ENCODE data around the gene NHP2. TPM values are rescaled to one million over a fixed set of nuclear protein-coding genes. Genes with fewer than 3 reads are reported as not detected.

NHP2 gene
- total RNA-seq, 1 experiment from 2014 or later = 221 TPM

- Histone ChIP-seq H3F3A (ENCODE audit: insufficient read depth, low read depth) (no peaks in the 10 kb centered on the region), H3K36me3 (ENCODE audit: low read depth) (no peaks in the 10 kb centered on the region), H3K27me3 (ENCODE audit: insufficient read depth, low read depth) (no peaks in the 10 kb centered on the region; the same call in 1 of the 2 replicates), H3K4me1 (replicated peaks; ENCODE audit: insufficient read depth) (no peaks in the 10 kb centered on the region), H3K79me2 (ENCODE audit: low read depth) (no peaks in the 10 kb centered on the region), H3K9me2 (ENCODE audit: insufficient read depth) (no peaks in the 10 kb centered on the region), H3K9me3 (ENCODE audit: insufficient read depth, low read depth) (no peaks in the 10 kb centered on the region), H2AFZ (no peak overlapping the region), H3K4me2 (no peak overlapping the region), H3K27ac (no peak overlapping the region), H4K20me1 (ENCODE audit: insufficient read depth) (no peaks in the 10 kb centered on the region), H3K4me3 (no peak overlapping the region)
- POLR2A ChIA-PET (ENCODE audit: unreplicated experiment) = no interaction called here
- CTCF ChIA-PET = interaction anchor here (1.6 kb wide), 1 partner anchor 9 kb away, joined by 4 read pairs; the partner anchor contains the start of gene NHP2
- DNase-seq = no peak
- intact Hi-C loops (cut with micrococcal nuclease; ENCODE audit: unreplicated experiment) = loop anchor here (5.0 to 10.0 kb wide), 2 partner anchors 40 to 558 kb away; partner anchors contain the start of genes B4GALT7 and HNRNPAB
- no TSS peak for BruUV-seq (replicated peaks)
- TF ChIP-seq CTCF (conservative IDR thresholded peaks at IDR 0.05) = no peak
- TF ChIP-seq EZH2 (IDR thresholded peaks at IDR 0.05; ENCODE audit: low read depth) = no peak
These were observed 8.8 kb upstream of the NHP2 start for GRCh38 chr5:178162481-178162880.

- Histone ChIP-seq H3K4me2 (no peak overlapping the region), H2AFZ (no peak overlapping the region), H4K20me1 (ENCODE audit: insufficient read depth) (no peaks in the 10 kb centered on the region), H3K79me2 (ENCODE audit: low read depth) (no peaks in the 10 kb centered on the region), H3F3A (ENCODE audit: insufficient read depth, low read depth) (no peaks in the 10 kb centered on the region), H3K4me1 (replicated peaks; ENCODE audit: insufficient read depth) (no peaks in the 10 kb centered on the region), H3K9me3 (ENCODE audit: insufficient read depth, low read depth) (no peaks in the 10 kb centered on the region), H3K36me3 (ENCODE audit: low read depth) (no peaks in the 10 kb centered on the region), H3K27ac (no peak overlapping the region), H3K9me2 (ENCODE audit: insufficient read depth) (no peaks in the 10 kb centered on the region), H3K4me3 (no peak overlapping the region), H3K27me3 (ENCODE audit: insufficient read depth, low read depth) (no peaks in the 10 kb centered on the region; the same call in 1 of the 2 replicates)
- ChIA-PET CTCF (no interaction called here), POLR2A (ENCODE audit: unreplicated experiment) (no interaction called here)
- no TSS peak for BruUV-seq (replicated peaks)
- intact Hi-C loops (cut with micrococcal nuclease; ENCODE audit: unreplicated experiment) = loop anchor here (5.0 to 10.0 kb wide), 2 partner anchors 42 to 555 kb away; partner anchors contain the start of genes B4GALT7 and HNRNPAB
- DNase-seq = no peak
- no peak for TF ChIP-seq EZH2 (IDR thresholded peaks at IDR 0.05; ENCODE audit: low read depth)
- no peak for TF ChIP-seq CTCF (conservative IDR thresholded peaks at IDR 0.05)
These were observed 6.5 kb upstream of the NHP2 start for GRCh38 chr5:178160176-178160575.

- no peak overlapping the region for H3K4me2 ChIP-seq
- H3K4me3 ChIP-seq = no peak overlapping the region
- no peaks in the 10 kb centered on the region for H3K9me2 ChIP-seq (ENCODE audit: insufficient read depth)
- 0 out of 2 replicates have a peak, but pooled peaks cover 5% of the 10 kb centered on the region for H4K20me1 ChIP-seq (ENCODE audit: insufficient read depth)
- intact Hi-C loops (cut with micrococcal nuclease; ENCODE audit: unreplicated experiment) = no loop called here
- CTCF ChIA-PET = interaction anchor here (2.2 kb wide), 1 partner anchor 77 kb away, joined by 5 read pairs; no protein-coding TSS in a partner anchor
- peaks cover 16% of the 10 kb centered on the region; the same call in 1 of the 2 replicates for H3F3A ChIP-seq (ENCODE audit: insufficient read depth, low read depth)
- TF ChIP-seq CTCF (conservative IDR thresholded peaks at IDR 0.05) (no peak), EZH2 (IDR thresholded peaks at IDR 0.05; ENCODE audit: low read depth) (no peak)
- H3K27me3 ChIP-seq (ENCODE audit: insufficient read depth, low read depth) = no peaks in the 10 kb centered on the region
- H3K79me2 ChIP-seq (ENCODE audit: low read depth) = peaks cover 19% of the 10 kb centered on the region
- DNase-seq = no peak
- no peaks in the 10 kb centered on the region for H3K9me3 ChIP-seq (ENCODE audit: insufficient read depth, low read depth)
- POLR2A ChIA-PET (ENCODE audit: unreplicated experiment) = no interaction called here
- H3K4me1 ChIP-seq (replicated peaks; ENCODE audit: insufficient read depth) = peaks cover 8% of the 10 kb centered on the region
- no peak overlapping the region for H2AFZ ChIP-seq
- H3K27ac ChIP-seq = no peak overlapping the region
- peaks cover 10% of the 10 kb centered on the region; the same call in 1 of the 2 replicates for H3K36me3 ChIP-seq (ENCODE audit: low read depth)
- no TSS peak for BruUV-seq (replicated peaks)
These were observed 1.4 kb upstream of the NHP2 start for GRCh38 chr5:178155065-178155464.
